Measurements from ENCODE around the gene CRLF2.
"Not testable (repeated sequence)": the region's sequence is repeated elsewhere in the genome, so short reads cannot be mapped to it uniquely, and the experiment has no call there.

CRLF2 gene

DNA sequence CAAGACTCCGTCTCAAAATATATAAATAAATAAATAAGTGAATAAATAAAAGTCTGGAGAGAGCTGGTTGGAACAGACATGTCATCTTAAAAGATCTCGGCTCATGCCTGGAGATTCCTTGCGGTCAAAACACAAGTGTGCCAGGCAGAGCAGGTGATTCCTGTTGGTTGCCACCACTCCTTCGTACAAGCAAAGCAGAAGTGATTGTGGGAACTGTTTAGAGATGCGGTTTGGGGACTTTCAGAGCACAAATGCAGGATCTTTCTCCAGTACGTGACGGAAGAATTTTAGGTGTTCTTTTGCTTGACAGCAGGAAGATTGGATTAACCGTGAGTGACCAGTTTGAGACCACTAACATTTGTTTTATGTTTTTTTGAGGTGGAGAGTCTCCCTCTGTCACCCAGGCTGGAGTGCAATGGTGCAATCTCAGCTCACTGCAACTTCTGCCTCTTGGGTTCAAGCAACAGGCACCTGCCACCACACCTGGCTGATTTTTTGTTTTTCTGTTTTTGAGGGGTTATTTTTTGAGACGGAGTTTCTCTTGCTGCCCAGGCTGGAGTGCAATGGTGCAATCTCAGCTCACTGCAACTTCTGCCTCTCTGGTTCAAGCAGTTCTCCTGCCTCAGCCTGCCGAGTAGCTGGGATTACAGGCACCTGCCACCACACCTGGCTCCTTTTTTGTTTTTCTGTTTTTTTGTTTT, 2.8 kb upstream of the CRLF2 start:
- in situ Hi-C loops (cut with MboI; ENCODE audit: low sequenced_read_pairs): no loop called here

- in situ Hi-C loops (cut with MboI; ENCODE audit: low sequenced_read_pairs): no loop called here
These were observed 1.5 kb upstream of the CRLF2 start for GRCh38 chrX:1213971-1214370.

GRCh38 chrX:1210844-1211243, 1.6 kb downstream of the CRLF2 start:
- in situ Hi-C loops (cut with MboI; ENCODE audit: low sequenced_read_pairs): no loop called here

GRCh38 chrX:1207496-1208025, 4.9 kb downstream of the CRLF2 start:
- in situ Hi-C loops (cut with MboI; ENCODE audit: low sequenced_read_pairs): no loop called here

- in situ Hi-C loops (cut with MboI; ENCODE audit: low sequenced_read_pairs): no loop called here
These were observed 6.5 kb downstream of the CRLF2 start for GRCh38 chrX:1205681-1206611.

- in situ Hi-C loops (cut with MboI; ENCODE audit: low sequenced_read_pairs): no loop called here
These were observed 10.2 kb downstream of the CRLF2 start for GRCh38 chrX:1202251-1202650.

GRCh38 chrX:1196436-1196835, 16.0 kb downstream of the CRLF2 start:
- in situ Hi-C loops (cut with MboI; ENCODE audit: low sequenced_read_pairs): no loop called here

- in situ Hi-C loops (cut with MboI; ENCODE audit: low sequenced_read_pairs): not testable (repeated sequence)
These were observed 20.3 kb downstream of the CRLF2 start for GRCh38 chrX:1192196-1192595.

DNA sequence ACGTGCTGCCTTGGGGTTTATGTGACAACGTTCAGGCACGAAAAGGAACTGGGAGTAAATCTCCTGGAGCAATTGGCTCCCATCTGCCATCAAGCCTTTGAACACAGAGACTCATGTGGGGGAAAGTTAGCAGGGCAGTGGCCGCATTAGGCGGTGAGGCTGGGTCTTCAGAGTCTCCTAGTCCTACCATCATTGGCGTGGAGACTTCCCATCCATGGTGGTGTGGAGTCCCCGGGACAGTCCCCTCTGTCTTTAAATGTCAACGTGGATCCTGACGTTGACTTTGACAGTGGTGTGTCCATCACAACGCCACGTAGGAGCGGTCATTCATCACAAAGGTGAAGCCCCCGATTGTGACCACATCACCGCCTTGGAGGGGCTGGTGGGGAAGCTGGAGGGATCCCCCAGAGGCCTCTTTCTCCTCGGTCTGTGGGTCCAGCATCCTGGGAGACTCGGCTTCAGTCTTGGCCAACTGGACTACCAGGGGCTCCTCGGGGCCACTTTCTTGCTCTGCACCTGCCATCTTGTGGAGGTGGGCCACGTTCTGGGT, 21.8 kb downstream of the CRLF2 start:
- in situ Hi-C loops (cut with MboI; ENCODE audit: low sequenced_read_pairs): no loop called here

- in situ Hi-C loops (cut with MboI; ENCODE audit: low sequenced_read_pairs): no loop called here
These were observed 26.9 kb downstream of the CRLF2 start for GRCh38 chrX:1185561-1185960.

- in situ Hi-C loops (cut with MboI; ENCODE audit: low sequenced_read_pairs): no loop called here
These were observed 30.2 kb downstream of the CRLF2 start for GRCh38 chrX:1182211-1182610.

GRCh38 chrX:1181661-1182060, 30.8 kb downstream of the CRLF2 start:
- in situ Hi-C loops (cut with MboI; ENCODE audit: low sequenced_read_pairs): not testable (repeated sequence)

GRCh38 chrX:1181170-1181569, 31.3 kb downstream of the CRLF2 start:
- in situ Hi-C loops (cut with MboI; ENCODE audit: low sequenced_read_pairs): no loop called here

DNA sequence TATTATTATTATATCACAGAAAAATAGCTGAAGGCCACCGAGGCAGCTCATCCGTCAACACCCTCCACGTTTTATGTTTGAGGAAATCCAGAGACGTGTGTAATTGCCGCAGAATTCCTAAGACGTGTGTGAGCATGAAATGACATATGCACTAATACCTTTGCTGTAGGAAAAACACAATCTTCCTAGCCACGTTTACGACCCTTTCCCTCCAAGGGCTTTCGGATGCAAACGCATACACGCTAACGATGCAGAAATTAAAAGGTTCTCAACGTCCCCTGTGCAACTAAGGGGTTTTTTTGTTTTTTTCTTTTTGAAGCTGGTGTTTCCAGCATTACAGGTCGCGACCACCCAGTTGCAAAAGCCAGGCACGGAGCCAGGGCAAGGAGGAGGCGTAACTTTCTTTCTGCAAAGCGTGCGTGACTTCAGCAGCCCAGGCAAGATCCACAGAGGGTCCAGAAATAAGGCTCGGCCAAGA, 33.8 kb downstream of the CRLF2 start:
- in situ Hi-C loops (cut with MboI; ENCODE audit: low sequenced_read_pairs): no loop called here

GRCh38 chrX:1176531-1177320, 35.7 kb downstream of the CRLF2 start:
- in situ Hi-C loops (cut with MboI; ENCODE audit: low sequenced_read_pairs): not testable (repeated sequence)

DNA sequence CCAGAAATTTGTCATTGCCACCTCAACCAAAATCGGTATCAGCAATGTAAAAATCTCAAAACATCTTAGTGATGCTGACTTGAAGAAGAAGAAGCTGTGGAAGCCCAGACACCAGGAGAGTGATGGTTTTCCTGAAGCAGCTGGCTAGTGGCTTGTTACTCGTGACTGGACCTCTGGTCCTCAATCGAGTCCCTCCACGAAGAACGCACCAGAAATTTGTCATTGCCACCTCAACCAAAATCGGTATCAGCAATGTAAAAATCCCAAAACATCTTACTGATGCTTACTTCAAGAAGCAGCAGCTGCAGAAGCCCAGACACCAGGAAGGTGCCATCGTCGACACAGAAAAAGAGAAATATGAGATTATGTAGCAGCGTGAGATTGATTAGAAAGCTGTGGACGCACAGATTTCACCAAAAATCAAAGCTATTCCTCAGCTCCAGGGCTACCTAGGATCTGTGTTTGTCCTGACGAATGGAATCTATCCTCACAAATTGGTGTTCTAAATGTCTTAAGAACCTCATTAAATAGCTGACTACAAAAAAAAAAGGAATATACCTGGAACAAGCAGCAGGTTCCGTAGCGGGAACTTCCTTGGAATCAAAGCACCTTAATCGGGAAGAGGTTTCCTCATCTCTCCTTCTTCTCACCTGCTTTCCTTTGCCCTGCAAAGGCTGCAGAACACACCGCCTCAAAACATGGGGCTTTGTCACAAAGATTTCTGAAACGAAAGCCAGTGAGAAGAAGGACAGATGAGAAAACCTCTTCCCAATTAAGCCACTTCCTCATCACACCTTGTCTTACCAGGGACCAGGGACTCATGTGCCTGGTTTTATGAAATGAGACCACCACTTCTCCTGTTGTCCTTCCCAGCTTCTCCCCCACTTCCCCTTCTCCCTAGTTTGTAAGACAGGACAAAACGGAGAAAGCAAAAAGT, 37.6 kb downstream of the CRLF2 start:
- in situ Hi-C loops (cut with MboI; ENCODE audit: low sequenced_read_pairs): not testable (repeated sequence)

- in situ Hi-C loops (cut with MboI; ENCODE audit: low sequenced_read_pairs): not testable (repeated sequence)
These were observed 39.0 kb downstream of the CRLF2 start for GRCh38 chrX:1173435-1173834.

- in situ Hi-C loops (cut with MboI; ENCODE audit: low sequenced_read_pairs): no loop called here
These were observed 40.0 kb downstream of the CRLF2 start for GRCh38 chrX:1172496-1172895.

DNA sequence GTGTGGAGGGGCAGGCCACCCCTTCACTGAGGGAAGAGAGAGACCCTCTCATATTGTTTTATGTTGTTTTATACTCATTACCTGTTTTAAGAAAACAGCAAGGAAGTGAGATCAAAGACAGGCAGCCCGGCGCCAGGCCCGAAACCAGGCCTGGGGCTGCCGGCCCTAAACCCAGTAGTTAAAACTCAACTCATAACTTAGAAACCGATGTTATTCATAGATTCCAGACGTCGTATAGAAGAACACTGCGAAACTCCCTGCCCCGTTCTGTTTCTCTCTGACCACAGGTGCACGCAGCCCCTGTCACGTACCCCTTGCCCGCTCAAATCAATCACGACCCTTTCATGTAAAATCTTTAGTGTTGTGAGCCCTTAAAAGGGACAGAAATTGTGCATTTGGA, 40.5 kb downstream of the CRLF2 start:
- in situ Hi-C loops (cut with MboI; ENCODE audit: low sequenced_read_pairs): not testable (repeated sequence)

- in situ Hi-C loops (cut with MboI; ENCODE audit: low sequenced_read_pairs): no loop called here
These were observed 42.2 kb downstream of the CRLF2 start for GRCh38 chrX:1170243-1170642.
